ENCODE data around the gene WWC2.

DNA sequence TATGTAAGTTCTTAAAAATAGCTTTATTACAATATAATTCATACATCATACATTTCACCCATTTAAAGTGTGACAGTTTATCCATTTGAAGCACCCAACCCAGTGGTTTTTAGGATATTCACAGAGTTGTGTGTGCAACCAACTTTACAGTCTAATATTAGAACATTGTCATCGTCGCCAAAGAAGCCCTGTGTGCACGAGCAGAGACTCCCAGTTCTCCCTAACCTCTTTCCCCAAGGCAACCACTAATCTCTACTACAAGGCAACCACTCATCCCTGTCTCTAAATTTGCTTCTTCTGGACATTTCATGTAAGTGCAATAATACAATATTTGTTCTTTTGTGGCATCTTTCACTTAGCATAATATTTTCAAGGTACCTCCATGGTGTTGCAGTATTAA, 173.3 kb downstream of the WWC2 start:
- TF ChIP-seq, protein P1, sequence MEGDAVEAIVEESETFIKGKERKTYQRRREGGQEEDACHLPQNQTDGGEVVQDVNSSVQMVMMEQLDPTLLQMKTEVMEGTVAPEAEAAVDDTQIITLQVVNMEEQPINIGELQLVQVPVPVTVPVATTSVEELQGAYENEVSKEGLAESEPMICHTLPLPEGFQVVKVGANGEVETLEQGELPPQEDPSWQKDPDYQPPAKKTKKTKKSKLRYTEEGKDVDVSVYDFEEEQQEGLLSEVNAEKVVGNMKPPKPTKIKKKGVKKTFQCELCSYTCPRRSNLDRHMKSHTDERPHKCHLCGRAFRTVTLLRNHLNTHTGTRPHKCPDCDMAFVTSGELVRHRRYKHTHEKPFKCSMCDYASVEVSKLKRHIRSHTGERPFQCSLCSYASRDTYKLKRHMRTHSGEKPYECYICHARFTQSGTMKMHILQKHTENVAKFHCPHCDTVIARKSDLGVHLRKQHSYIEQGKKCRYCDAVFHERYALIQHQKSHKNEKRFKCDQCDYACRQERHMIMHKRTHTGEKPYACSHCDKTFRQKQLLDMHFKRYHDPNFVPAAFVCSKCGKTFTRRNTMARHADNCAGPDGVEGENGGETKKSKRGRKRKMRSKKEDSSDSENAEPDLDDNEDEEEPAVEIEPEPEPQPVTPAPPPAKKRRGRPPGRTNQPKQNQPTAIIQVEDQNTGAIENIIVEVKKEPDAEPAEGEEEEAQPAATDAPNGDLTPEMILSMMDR (IDR thresholded peaks at IDR 0.05), result no peak
- no peak for TF ChIP-seq POLR2AphosphoS5 (IDR thresholded peaks at IDR 0.05; ENCODE audit: low read depth, low read length)
- no peak for TF ChIP-seq TCF7L2 (IDR thresholded peaks at IDR 0.05; ENCODE audit: low read depth, low read length)
- TF ChIP-seq SIN3A (IDR thresholded peaks at IDR 0.05; ENCODE audit: borderline replicate concordance, insufficient read depth, low read depth, low read length), result no peak
- TF ChIP-seq, protein P2, sequence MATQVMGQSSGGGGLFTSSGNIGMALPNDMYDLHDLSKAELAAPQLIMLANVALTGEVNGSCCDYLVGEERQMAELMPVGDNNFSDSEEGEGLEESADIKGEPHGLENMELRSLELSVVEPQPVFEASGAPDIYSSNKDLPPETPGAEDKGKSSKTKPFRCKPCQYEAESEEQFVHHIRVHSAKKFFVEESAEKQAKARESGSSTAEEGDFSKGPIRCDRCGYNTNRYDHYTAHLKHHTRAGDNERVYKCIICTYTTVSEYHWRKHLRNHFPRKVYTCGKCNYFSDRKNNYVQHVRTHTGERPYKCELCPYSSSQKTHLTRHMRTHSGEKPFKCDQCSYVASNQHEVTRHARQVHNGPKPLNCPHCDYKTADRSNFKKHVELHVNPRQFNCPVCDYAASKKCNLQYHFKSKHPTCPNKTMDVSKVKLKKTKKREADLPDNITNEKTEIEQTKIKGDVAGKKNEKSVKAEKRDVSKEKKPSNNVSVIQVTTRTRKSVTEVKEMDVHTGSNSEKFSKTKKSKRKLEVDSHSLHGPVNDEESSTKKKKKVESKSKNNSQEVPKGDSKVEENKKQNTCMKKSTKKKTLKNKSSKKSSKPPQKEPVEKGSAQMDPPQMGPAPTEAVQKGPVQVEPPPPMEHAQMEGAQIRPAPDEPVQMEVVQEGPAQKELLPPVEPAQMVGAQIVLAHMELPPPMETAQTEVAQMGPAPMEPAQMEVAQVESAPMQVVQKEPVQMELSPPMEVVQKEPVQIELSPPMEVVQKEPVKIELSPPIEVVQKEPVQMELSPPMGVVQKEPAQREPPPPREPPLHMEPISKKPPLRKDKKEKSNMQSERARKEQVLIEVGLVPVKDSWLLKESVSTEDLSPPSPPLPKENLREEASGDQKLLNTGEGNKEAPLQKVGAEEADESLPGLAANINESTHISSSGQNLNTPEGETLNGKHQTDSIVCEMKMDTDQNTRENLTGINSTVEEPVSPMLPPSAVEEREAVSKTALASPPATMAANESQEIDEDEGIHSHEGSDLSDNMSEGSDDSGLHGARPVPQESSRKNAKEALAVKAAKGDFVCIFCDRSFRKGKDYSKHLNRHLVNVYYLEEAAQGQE (IDR thresholded peaks at IDR 0.05; ENCODE audit: insufficient read depth in 1 of 2, low read depth in 2 of 2, low read length in 1 of 2), result no peak
